GM20431 (cell line): Measurements from ENCODE around the gene NUDCD3.

Source experiments
- in situ Hi-C: fragments of 300-500 bp; cut with MseI, MboI; formaldehyde crosslinking; loops from one replicate; pipeline ENCODE4 v1.15.0; 2020; ENCODE audit warnings: low sequenced_read_pairs; ENCODE audit not compliant: unreplicated experiment

Gene NUDCD3

DNA sequence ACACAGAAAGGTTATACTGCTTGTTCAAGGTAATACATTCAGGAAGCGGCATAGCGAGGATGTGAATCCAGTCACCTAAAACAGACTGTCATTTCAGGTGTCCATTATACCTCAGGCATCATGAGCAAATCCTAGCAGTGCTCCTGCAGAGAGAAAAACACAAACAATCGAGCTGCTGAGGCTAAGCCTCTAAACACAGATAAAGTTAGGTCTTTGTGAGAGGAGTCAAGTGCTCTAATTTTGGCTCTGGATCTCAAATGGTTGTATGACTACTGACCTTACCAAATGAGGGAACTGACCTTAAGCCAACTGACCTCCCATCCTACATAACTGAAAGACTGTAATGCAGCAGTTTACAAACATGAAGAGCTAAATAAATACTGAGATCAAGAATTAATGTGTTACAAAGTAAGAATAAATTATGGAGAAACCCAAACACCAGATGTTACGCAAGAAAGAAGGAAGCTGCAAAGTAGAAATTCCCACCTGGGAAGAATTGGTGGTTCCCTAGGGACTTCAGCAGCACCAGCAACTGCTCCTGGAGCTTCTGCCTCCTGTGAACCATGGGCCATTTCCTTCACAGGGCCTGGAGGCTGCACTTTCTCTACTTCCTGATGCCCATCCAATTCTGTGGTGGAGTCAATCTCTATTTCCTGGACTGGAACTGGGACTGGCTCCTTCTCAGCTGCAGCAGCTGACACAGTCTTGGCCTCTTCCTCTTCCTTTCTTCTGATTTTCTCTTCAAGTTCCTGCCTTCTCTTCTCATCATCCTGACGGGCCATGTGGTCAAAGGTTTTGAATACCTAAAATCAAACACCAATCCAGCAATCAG is 5.8 kb downstream of the NUDCD3 start:
- in situ Hi-C loops = loop anchor here (25.0 kb wide), 1 partner anchor 247 kb away; no protein-coding TSS in a partner anchor

DNA sequence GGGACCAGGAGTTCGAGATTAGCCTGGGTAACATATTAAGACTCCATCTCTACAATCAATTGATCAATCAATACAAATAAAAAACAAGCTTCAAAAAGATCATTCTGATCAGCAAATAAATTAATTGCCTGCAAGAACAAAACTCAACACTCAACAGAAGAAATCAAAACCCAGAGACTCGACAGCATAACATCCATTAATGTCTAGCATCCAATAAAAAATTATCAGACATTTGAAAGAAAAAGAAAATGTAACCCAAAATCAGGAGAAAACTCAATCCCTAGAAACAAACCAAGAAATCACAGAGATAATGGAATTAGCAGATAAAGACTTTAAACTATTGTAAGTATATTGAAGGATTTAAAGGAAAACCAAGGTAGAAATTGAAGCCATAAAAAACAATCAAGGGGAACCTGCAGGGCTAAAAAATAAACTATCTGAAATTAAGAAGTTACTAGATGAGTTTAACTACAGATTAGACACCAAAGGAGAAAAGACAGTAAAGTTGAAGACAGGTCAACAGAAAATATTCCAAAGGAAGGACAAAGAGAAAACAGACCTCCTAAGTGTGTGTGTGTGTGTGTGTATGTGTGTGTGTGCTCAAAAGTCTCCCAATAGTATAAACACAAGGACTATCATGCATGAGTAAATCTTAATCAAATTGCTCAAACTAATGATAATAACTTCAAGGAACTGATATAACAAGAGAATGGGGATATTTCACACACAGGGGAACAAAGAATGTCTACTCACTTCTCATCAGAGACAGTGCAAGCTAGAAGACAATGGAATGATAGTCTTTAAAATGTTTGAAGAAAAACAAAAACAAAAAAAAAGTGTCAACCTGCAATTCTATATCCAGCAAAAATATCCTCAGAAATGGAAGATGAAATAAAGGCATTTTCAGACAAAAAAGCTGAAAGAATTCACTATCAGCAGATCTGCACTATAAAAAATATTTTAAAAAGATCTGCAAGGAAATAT is 7.7 kb downstream of the NUDCD3 start:
- in situ Hi-C loops = loop anchor here (25.0 kb wide), 1 partner anchor 245 kb away; no protein-coding TSS in a partner anchor

DNA sequence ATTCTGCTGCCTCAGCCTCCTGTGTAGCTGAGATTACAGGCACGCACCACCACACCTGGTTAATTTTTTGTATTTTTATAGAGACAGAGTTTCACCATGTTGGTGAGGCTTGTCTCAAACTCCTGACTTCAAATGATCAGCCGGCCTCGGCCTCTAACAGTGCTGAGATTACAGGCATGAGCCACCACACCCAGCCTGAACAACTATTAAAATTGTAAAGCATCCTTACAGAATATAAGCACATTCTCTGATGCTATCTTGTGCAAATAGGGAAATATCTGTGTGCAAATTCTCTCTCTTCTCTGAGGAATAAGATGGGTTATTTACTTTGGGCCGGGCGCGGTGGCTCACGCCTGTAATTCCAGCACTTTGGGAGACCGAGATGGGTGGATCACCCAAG is 12.5 kb downstream of the NUDCD3 start:
- in situ Hi-C loops = loop anchor here (25.0 kb wide), 1 partner anchor 241 kb away; no protein-coding TSS in a partner anchor

DNA sequence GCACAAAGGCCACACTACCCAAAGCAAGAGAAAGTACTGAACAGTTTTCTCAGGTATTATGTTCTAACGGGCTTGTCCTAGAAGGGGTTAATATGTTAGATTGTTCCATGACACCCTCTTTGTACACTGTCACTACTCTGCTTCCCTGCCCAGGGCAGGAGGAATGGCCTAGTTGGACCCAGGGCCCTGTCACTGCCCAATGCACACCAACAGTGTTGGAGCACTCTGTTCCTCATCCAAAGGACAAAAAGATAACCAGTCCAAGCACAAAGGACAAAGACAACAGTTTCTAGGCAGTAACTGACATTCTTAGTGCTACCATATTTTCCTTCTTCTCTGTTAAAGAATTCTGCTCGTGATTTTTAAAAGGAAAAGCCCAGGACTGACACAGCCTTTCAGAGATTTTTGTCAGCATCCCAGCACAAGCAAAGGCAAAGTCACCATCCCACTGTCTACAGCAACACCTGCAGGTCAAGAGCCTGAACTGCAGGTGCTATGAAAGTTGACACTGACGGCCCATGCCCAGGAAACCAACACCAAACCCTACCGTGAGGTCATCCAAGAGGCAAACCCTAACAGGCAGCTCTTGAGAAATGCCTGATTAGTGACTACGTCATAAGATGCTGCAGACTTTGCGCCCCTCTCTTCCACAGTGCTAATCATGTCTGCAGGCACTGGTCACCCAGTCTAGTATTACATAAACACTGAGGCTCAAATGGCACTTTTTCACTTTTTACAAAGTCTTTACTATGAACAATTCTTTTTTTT is 13.2 kb downstream of the NUDCD3 start:
- in situ Hi-C loops = loop anchor here (25.0 kb wide), 1 partner anchor 240 kb away; no protein-coding TSS in a partner anchor

DNA sequence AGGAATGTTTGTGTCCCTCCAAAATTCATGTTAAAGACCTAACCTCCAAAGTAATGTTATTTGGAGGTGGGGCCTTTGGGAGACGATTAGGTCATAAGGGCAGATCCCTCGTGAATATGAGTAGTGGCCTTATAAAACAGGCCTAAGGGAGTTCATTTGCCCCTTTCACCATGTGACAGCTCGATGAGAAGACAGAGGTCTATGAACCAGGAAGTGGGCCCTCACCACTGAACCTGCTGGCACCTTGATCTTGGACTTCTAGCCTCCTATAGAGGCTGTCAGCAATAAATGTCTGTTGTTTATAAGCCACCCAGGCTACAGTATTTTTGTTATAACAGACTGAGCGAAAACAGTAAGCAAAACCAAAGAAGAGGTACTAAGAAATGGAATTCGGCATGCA is 14.1 kb downstream of the NUDCD3 start:
- in situ Hi-C loops = loop anchor here (25.0 kb wide), 1 partner anchor 239 kb away; no protein-coding TSS in a partner anchor

DNA sequence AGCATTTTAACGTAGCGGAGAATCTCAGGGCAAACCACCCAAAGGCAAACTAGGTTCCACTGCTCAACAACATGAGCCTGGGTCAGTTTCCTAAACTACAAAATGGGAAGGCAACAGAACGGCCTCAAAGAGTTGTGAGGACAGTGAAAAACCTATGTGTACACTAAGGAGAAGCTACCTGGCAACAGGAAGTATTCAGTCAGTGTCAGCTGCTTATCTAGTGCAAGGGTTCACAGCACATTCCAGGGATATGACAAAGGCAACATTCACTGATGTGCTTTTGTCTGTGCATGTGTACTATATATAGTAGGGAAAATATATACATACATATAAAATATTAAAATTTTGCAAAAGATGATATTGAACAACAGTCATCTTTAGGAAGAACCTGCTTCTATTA is 17.2 kb downstream of the NUDCD3 start:
- in situ Hi-C loops = no loop called here

DNA sequence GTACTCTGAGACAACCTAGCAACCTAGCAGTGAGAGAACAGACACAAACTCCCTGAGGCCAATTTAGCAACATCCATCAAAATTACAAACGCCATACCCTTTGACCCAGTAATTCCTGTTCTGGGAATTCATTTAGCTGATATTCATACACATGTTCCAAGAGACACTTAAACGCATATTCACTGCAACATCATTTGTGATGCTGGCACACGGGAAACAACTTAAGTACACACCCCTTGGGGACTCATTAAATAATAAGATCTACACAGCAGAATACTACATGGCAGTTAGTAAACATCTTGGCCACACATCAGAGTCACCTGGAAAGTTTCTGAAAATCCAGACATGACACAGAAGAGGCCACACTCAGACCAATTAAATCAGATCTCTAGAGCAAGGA is 17.6 kb downstream of the NUDCD3 start:
- in situ Hi-C loops = no loop called here

DNA sequence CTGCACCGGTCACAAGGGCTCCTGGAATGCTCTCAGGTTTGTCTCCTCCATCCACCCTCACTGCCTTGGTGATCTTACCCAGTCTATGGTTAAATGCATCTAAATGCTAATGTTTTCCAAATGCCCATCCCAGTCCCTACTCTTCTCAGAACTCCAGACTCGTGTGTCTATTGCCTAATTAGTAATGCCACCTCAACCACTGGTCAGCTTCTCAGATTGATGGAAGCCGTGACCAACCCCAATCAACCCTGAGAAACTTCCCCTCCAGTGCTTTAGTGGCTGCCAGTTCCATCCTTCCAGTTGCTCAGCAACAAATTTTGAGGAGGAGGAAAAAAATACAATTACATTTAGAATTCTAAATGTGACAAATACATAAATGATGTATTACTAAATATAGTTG is 18.6 kb downstream of the NUDCD3 start:
- in situ Hi-C loops = no loop called here

DNA sequence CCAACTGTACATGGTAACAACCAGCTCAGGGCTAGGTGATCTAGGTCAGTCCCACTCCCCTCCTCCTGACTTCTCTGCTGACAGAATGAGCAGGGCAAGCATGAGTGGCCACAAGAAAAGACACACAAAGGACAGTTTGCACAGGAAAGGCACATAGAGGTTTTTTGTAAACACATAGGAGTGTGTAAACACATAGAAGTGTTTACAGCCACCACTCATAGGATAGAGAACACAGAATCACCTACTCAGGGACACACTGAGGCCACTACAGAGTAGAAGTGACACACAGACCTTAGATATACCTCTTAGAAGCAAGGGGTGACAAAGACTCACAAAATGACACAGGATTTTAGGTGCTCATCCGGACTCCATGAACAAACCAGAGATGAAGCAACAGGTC is 19.0 kb downstream of the NUDCD3 start:
- in situ Hi-C loops = no loop called here

DNA sequence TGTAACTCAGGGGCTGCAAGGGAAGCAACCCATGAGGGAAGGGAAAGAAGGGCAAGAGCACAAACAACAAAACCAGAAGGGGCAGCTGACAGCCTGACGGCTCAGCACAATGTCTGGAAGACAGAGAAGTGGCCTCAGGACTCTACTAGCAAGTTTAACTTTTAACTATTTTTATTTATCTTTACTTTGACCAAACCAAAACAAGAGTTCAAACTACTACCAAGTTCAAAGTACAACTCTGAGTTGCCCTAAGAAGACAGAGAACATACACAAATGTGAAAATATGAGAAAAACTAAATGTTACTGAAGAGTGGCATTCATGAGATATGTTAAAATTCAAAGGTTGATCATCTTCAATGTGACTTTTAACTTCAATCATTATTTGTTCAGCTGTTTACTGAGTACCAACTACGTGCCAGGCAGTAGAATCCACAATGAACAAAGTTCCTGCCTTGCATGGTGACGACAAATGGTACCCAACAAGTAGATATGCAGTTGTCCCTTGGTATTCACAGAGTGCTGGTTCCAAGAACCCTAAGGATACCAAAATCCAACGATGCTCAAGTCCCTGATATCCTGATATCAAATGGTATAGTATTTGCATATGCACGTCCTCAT is 19.7 kb downstream of the NUDCD3 start:
- in situ Hi-C loops = no loop called here

DNA sequence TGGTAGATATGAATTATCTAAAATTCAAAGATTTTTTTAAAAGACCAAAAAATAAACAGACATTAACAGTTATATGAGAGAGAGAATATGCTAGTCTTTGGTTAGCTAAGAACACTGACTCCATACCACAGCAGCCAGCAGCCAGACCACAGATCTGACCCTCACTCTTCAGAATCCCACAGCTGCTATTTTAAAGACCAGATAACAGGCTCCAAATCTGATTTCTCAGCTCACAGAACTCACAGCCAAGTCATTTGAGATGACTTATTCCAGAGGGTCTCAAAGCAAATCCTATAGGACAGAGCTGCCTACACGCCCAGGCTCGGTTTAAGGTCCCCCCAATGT is 20.4 kb downstream of the NUDCD3 start:
- in situ Hi-C loops = no loop called here

DNA sequence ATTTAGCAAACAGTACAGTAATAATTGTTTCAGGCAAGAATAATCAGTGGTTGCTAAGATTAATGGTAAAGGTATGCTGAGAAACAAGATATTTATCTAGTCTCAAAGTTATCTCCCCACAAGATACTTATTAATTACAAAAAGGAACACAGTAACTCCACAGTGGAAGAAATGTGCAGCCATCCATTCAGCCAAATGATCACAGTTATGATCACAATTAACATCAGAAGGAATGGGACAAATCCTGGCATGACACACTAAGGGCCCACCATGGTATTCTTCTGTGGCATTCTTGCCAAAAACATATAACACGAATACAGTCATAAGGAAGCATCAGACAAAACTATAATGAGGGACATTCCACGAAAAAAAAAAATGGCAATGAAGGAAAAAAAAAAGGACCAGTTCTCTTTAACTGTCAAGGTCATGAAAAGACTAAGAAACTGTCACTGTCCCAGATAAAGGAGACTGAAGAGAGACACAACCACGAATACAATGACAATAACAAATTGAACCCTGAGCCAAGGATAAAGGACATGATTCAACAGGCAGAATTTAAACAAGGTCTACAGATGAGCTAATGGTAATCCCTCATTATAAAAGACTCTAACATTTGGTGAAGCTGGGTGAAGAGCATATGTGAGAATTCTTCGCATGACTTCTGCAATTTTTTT is 20.9 kb downstream of the NUDCD3 start:
- in situ Hi-C loops = no loop called here

DNA sequence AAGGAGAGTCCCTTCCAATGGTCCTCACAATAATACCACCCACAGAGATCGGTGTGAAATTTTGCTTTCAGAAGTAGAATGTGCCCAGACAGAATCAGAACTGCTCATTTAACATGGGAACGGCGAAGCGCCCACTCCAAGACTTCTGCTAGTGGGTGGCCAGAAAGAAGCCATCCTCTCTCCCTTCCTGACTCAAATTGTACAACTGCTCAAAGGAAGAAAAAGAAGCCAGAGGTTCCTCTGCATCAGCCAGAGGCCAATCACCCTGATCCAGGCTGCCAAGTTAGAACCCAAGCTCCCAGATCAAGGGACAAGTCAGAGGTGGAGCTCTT is 23.3 kb downstream of the NUDCD3 start:
- in situ Hi-C loops = no loop called here

DNA sequence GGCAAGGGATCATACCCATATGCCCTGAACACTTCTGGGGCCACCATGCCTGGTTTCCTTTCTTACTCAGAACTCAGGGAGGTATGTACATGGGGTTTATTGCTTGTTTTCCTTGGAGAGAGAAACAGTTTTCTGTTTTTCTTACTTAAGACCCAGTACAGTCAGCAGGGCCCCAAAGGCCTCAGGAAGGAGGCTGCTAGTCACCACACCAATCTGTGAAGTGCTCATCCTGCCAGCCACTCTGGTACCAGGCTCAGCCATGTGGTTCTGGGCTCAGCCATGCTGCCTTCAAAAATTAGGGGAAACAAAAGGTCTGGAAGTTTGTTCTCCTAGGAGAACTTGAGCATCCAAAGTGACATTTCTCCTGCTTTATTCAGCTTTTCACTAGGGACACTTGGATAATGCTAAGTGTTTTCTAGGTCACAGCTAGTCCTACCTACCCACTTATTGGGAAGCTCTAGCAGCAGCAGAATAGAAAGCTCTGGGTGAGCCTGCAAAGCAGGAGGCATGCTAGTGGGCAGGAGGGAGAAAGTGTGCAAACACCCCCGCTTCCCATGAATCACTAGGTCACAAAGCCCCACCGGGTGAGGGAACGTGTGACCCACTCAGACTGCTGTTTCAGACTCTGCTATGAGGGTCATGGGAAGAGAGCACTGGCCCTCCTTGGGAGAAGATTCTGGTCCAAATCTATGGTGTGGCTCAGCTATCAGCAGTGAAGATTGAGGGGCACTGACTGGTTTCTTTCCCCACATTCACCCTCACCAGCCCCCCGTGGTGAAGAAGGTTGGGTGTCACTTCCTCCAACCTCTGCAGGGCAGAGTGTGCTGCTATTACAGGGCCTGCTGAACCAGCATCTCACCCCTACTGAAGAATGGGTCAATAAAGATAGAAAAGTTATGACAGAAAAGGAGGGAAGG is 23.9 kb downstream of the NUDCD3 start:
- in situ Hi-C loops = no loop called here

DNA sequence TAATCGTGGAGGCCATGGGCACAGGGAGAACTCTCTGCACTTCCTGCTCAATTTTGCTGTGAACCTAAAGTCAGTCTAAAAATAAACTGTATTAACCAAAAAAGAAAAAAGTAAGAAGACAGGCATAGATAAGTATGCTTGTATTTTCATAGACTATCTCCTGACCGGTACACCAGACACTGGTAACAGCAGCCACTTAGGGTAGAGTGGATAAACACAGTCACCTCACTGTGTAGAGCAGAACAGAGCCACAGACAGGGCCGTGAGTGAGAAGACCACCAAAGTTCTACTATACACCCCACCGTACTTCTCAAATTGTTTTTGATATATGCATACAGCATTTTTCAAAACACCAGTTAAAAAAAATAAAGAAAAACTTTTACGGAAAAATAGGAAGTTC is 25.0 kb downstream of the NUDCD3 start:
- in situ Hi-C loops = no loop called here

DNA sequence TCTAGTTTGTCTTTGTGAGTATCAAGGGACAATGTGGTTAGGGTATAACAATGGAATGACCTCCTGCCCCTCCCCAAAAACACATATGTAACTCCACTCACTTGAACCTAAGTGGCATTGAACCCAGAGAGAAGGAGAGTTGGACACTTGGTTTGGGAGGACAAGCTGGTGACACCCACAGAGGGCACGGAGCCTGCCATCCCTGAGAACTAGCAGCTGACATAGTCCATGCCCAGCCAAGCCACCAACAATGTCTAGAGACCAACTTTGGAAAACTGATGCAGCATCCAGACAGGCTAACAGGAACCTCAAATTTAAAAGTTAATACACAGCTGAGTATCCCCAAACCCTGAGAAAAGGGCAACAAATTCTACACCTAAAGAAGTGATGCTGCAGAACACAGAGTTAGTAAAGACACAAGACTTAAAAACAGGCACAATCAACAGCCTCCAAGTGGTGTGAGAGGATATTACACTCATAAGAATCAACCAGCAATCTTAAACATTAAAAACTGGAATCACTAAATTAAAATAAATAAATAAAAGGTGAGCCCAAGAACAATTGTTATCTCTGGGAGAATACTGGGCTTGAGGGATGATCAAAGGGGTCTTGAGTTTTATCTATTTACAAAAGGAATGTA is 27.2 kb downstream of the NUDCD3 start:
- in situ Hi-C loops = no loop called here

DNA sequence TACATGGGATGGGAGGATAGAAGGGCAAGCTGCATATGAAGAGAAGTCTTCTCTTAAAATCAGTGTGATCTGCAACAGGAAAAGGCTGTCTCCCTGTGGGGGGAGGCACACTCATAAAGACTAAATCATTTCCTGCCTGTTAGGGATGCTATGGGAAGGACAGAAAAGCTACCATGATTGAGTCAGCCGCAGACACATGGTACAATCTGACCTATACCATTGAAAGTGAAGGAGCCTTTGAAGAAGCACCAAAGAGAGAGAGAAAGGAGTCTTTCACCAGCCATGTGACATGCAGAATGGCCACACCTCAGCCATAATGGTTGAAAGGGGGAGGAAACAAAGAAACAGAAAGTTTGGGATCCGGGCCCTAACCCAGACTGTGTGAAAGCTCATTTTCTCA is 29.1 kb downstream of the NUDCD3 start:
- in situ Hi-C loops = no loop called here

DNA sequence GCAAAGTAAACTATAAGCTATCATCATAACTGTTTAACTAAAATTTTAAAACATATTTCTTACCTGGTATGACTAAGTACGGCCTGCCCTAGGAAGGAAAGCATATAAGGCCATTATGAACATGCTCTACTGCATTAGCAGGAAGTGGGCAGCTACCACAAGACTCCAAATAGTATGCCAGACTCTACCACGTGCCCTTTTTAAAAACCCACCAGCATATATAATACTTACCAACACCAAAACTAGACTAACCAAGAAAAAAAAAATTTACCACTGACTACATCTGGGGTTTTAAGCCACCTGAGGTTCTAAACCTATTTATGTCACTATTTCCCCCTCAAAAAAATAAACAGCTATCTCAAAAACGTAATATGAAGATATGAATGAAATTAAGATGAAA is 30.1 kb downstream of the NUDCD3 start:
- in situ Hi-C loops = no loop called here
